Measurements from ENCODE around the gene NUCB1. TPM values are rescaled to one million over a fixed set of nuclear protein-coding genes. Genes with fewer than 3 reads are reported as not detected.
A peak's percentile ranks its signal among the peaks of the same experiment; 100 is the strongest.
"Not testable (repeated sequence)": the region's sequence is repeated elsewhere in the genome, so short reads cannot be mapped to it uniquely, and the experiment has no call there.

NUCB1 gene
- total RNA-seq: 42.6 TPM

DNA sequence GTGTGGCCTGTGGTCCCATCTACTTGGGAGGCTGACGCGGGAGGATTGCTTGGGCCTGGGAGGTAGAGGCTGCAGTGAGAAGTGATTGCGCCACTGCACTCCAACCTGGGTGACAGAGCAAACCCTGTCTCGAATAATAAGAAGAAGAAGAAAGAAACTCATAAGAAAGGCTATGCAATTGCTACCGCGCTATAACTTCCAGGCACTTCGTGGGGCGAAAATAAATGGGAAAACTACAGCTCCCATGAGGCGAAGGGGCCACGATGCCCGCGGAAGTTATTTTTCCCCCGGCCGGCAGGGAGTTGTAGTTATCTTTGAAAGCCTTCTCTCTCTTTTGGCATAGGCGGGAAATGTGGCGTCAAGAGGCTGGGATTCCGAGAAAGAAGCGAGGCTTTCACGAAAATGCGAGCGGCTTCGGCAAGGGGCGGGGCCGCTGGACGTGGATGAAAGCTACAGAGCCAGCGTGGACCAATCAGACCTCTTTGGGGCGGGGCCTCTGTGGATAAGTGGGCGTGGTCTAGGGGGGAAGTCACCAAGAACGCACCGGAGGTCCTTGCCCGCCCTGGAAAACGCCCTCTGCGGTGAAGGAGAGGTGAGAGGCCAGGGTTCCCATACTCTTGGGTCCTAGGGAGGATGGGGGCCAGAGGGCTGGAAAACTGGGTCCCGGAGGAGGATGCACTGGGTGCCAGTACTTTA, at the start of gene NUCB1:
Gene NUCB1, plus strand, starts transcription at position 532 of the 696 bp plus-strand sequence. CDS start 485 bp downstream, outside the sequence.
- DNase-seq: peak; percentile 98

DNA sequence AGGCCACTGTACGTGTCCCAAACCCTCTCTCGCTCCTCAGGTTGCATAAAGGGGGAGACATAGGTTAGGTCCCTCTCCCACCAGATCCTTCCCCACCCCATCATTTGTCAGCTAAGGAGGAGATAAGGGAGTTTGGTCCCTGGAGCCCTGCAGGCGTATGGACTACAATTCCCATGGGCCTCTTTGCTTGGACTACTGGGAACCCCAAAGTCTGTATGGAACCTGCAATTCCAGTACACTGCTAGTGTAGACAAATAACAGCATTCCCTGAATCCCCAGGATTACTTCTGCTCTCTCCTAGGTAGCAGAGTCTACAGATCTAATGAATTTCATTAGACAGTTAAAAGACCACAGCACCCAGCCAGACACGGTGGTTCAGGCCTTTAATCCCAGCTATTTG, 47.8 kb upstream of the NUCB1 start:
- no peak for DNase-seq

DNA sequence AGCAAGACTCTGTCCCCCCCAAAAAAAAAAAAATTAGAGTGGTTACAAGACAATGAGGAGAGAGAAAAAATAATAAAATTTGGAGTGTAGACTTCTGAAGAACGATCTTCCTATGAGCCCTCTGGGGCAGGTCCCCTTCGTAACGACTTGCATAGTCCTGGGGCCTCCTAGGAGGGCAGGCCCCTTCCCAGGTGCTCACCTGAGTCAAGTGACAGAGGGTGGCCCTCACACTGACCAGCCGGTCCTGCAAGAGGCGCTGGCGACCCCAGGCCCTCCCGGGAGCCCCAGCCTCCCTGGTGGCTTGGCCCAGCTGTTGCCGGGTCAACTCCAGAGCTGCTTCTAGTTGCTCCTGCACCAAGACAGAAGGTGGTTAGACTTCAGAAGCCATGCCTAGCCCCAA, 46.6 kb upstream of the NUCB1 start:
- no peak for DNase-seq

DNA sequence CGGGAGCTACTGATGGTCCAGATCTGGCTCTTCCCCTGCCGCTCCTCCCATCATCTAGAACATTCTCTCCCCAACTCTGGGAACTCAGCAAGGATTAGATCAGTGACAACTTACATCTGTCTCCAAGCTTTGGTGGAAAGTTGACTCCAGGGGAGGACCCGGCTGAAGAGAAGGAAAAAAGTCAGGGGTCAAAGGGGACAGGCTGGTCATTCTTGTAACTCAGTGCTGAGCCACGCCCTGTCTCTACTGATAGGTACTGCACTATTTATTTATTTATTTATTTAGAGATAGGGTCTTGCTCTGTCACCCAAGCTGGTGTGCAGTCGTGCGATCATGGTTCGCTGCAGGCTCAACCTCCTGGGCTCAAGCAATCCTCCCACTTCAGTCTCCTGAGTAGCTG, 46.0 kb upstream of the NUCB1 start:
- DNase-seq: no peak

DNA sequence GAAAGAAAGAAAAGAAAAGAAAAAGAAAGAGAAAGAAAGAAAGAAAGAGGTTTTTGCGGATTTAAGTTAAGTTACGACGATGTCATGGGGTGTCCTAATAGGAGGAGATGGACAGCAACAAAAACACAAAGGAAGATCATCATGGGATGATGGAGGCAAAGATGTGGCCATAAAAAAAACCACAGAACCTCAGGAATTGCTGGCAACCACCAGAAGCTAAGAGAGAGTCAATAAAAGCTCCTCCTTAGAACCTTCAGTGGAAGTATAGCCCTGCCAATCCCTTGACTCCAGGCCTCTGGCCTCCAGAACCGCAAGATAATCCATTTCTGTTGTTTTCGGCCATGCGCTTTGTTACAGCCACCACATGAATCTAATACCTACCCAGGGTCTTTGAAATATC, 43.2 kb upstream of the NUCB1 start:
- DNase-seq: no peak

DNA sequence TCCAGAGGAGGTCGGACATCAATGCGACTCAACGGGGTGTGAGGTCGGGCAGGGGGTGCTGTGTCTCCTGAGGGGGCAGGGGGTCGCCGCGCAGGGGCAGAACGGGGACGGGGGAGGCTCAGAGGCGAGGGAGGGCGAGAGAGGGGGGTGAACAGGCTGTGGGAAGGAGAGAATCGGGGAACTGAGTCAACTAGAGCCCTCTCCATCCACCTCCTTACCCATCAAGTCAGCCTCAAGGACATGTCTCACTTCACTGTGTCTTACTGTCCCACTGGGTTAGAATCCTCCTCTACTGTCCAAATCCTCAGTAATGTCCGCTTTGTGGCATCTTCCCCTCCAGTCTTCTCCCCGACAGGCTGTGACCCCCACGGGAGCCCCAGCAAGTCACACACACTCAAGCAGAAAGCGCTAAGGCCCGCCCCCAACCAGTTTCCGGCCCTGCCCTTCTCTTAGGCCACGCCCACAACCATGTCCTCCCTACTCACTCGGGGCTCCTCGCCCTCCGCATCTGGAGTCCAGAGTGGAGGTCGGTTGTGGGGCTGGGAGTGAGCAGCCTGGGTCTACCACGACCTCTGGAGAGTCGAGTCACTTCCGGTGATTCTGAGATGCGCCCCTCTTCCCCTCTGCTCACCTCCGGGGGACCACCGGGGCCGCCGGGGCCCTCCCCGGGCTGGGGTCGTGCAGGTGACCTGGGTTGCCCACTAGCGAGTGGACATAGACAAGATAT, 41.0 kb upstream of the NUCB1 start:
- DNase-seq: no peak

DNA sequence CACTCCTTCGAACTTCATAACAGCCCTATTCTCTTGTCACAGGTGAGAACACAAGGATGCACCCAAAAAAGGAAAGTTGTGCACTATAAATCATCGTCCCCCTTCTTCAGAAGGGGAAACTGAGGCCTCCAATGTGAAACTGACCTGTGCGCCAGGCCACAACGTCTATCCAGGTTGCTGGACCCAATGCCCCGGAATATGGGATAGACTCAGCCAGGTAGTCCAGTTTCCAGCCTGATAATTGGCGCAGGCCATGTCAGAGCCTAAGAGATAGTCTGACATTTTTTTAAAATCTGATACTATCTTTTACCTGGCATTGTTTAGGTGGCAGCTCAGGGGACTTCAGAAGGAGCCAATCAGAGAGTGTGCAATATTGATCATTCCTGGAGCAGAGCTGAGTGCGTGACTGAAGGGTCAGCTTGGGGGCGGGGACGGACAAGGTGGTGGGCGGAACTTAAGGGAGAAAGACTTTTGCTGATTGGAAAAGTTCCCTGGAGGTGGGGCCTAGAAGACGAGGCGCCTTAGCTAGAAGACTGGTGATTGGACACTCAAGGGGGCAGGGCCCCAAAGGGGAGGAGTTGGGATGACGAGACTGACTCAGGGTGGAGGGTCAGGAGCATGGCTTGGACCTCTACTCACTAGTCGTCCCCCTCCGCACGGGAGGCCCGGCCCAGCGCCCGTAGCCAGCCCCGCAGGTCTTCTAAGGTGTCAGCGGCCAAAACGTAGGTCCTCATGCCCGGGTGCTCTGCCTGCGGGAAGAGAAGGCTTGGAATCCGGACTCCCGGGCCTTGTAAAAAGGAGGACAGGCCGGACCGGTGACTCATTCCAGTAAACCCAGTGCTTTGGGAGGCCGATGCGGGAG, 40.2 kb upstream of the NUCB1 start:
- DNase-seq: no peak

DNA sequence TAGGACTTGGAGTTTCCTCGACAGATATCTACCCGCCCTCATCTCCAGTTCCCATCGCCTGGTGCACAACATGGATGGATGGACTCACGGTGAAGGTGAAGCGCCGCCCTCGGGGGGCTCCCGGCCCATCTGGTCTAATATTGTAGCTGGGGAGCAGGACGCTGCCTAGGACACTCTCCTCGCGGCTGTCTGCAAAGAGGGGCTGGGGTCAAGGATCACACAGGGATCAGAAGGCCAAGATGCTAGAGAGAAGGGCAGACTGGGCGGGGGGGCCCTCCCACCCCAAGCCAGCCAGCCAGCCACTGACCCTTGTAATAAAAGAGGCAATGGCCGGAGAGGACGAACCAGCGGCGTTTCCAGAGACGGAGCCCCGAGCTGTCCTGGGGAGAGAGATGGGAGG, 38.8 kb upstream of the NUCB1 start:
- no peak for DNase-seq

DNA sequence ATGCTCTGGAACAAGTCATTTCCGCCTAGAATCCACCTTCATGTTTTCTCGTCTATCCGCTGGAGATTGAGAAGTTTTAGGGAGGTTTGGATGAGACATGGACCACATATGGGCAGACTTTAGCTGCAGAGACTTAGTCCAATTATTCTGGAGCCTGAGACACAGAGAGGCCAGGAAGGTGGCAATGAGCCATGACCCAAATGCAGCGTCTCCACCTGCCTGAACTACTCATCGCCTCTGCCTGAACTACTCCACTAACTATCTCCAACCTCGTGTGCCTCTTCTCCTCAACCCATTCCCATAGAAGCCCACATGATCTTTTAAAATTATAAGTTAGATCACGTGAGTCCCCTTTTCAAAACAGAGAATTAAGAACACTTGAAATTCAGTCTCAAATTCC, 37.3 kb upstream of the NUCB1 start:
- DNase-seq: no peak

DNA sequence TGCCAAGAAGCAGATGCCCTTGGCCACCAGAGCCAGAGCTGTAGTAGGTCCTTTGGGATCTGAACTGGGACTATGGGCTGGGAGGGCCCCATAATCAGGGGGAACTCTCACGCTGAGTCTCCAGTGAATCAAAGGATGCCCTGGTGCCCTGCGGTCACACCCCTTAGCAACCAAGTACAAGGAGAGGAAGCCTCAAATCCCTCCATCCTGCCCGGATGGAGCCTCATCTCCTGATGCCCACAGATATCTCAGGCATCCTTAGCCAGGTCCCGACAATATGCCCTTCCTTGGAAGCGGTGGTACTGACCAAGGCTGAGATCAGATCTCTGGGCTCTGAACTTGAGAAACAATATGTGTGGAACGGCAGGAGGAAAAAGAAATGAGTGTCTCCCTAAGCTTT, 33.4 kb upstream of the NUCB1 start:
- no peak for DNase-seq

DNA sequence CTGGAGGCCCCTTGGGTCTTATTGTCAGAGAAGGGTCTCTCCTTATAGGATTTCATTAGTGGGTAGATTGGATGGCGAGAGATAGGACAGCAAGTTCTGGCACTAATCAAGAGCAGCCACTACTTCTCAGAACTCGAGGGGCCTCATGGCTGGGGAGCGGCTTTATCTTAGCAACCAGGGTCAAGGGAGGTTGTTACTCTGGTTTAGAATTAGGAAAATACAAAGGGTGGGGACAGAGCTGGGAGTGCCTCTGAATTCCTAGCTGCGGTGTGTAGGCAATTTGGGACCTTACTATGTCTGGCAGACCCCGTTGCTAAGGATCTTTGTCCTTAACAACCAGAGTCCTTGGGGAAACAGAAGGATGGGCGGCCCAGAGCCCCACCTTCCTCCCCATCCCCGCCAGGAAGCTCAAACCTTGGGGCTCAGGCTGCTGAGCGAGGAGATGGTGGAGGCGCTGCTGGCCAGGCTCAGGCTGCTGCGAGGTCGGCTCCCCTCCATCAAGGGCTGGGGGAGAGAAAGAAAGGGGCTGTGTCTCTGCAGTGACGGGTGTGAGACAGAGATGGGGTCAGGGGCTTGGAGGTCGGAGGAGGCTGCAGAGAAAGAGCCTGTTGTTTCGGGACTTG, 32.9 kb upstream of the NUCB1 start:
- no peak for DNase-seq

DNA sequence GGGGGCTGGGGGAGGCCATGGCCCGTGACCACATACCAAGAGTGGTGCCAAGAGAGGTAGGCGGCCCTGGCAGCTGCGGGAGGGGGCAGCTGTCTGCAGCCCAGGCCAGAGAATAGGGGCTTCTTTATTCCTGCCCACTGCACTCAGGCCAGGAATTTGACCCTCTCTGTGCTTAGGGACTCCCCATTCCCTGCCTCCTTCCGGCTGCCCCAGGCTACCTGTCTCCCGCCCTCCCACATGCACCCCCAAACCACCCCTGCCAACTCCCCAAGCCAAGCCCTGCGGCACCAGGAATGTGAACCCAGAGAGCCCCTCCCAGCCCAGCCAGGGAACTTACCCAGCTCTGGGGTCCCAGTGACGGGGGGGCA, 32.4 kb upstream of the NUCB1 start:
- no peak for DNase-seq

DNA sequence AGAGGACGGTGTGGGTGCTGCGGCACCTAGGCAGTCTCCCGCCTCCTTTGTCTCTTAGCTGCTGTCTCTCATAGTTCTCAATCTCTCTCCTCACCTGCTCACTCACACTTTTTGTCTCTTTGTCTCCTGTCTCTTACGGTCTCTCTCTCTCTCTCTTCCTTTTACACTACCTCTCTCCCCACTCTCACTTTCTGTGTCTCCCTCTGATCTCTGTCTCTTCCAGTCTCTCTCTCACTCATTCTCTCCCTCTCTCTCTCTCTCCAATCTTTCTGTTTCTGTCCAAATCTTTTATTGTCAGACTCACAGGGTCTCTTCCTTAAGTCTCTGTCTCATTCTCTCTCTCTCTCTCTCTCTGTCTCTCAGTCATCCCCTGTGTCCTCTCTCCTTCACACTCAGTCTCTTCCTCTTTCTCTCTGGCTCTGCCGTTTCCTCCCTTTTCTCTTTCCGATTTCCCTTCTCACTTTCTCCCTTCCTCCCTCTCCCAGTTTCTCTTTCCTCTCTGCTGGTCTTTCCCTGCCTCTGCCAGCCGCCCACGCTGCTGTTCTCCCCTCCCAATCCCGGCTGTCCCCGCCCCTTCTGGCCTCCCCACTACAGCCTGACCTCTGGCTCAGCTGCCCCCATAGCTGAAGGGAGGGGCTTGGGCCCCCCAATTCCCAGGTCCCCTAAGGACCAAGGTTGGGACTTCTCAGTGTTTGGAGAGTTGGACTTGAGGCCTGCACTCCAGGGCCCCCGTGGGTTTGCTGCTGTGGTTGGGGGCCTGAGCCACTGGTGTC, 31.8 kb upstream of the NUCB1 start, which contains the start of gene PLEKHA4:
Gene PLEKHA4, minus strand, starts transcription at position 504 of the 773 bp plus-strand sequence. CDS start 997 bp downstream, outside the sequence.
- DNase-seq: no peak

DNA sequence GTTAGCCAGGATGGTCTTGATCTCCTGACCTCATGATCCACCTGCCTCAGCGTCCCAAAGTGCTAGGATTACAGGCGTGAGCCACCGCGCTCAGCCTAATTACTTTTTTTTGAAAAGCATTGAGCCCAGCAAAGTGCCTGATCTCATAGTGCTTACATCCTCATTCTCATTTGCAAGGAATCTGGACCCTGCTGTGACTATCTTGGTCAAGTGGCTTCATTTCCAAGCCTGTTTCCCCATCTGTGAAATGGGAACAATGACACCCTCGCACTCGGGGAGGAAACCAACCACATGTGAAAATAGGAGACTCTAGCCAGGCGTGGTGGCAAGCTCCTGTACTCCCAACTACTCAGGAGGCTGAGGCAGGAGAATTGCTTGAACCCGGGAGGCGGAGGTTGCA, 30.1 kb upstream of the NUCB1 start:
- no peak for DNase-seq

DNA sequence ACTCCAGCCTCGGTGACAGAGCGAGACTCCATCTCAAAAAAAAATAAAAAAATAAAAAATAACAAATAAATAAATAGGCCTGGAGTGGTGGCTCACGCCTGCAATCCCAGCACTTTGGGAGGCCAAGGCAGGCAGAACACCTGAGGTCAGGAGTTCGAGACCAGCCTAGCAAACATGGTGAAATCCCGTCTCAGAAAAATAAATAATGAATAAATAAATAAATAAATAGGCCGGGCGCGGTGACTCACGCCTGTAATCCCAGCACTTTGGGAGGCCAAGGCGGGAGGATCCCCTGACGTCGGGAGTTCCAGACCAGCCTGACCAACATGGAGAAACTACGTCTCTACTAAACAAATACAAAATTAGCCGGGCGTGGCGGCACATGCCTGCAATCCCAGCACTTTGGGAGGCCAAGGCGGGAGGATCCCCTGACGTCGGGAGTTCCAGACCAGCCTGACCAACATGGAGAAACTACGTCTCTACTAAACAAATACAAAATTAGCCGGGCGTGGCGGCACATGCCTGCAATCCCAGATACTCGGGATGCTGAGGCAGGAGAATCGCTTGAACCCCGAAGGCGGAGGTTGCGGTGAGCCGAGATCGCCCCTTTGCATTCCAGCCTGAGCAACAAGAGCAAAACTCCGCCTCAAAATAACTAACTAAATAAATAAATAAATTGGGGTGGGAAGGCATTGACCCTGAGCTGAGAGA, 28.5 kb upstream of the NUCB1 start:
- not testable (repeated sequence) for DNase-seq

DNA sequence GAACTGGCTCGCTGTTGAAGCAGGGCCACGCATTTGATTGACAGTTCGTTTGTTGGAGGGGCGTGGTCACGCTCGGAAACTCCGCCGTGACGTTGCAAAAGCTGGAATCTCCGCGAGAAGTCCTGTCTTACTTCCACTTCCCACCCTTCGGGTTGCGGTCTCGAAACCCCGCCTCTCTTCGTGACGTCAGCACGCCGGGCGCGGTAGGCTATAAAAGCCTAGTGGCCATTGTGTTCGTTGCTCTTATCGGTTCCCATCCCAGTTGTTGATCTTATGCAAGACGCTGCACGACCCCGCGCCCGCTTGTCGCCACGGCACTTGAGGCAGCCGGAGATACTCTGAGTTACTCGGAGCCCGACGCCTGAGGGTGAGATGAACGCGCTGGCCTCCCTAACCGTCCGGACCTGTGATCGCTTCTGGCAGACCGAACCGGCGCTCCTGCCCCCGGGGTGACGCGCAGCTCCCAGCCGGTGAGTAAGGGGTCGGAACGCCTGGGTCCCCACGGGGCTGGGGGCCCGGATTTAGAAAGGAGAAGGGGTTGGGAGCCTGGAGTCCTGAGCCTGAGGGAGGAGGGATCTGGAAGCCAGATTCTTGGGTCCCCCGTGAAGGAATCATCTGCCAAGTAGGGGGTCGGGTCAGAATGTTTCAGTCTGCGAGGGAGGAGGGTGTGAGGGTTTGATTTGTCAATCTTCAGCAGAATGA, 27.8 kb upstream of the NUCB1 start, which contains the start of gene PPP1R15A:
Gene PPP1R15A, plus strand, starts transcription at position 240 of the 702 bp plus-strand sequence. CDS start 813 bp downstream, outside the sequence.
- DNase-seq: peak; percentile 93

DNA sequence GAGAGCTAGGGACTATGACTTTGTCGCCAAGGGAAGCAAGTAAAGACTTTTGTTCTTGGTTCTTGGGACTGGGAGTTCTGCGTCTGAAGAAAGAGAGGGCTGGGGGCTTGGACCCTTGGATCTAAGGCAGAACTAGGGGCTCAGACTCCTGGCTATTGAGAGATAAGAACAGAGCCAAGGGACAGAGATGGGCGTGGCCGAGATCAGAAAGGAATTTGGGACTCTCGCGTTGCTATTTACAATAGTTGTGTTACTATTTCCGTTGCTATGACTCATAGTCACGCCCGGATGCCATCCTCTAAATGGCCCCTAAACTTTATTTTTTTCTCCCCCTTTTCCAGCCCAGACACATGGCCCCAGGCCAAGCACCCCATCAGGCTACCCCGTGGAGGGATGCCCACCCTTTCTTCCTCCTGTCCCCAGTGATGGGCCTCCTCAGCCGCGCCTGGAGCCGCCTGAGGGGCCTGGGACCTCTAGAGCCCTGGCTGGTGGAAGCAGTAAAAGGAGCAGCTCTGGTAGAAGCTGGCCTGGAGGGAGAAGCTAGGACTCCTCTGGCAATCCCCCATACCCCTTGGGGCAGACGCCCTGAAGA, 27.1 kb upstream of the NUCB1 start:
- DNase-seq: peak; percentile 26

DNA sequence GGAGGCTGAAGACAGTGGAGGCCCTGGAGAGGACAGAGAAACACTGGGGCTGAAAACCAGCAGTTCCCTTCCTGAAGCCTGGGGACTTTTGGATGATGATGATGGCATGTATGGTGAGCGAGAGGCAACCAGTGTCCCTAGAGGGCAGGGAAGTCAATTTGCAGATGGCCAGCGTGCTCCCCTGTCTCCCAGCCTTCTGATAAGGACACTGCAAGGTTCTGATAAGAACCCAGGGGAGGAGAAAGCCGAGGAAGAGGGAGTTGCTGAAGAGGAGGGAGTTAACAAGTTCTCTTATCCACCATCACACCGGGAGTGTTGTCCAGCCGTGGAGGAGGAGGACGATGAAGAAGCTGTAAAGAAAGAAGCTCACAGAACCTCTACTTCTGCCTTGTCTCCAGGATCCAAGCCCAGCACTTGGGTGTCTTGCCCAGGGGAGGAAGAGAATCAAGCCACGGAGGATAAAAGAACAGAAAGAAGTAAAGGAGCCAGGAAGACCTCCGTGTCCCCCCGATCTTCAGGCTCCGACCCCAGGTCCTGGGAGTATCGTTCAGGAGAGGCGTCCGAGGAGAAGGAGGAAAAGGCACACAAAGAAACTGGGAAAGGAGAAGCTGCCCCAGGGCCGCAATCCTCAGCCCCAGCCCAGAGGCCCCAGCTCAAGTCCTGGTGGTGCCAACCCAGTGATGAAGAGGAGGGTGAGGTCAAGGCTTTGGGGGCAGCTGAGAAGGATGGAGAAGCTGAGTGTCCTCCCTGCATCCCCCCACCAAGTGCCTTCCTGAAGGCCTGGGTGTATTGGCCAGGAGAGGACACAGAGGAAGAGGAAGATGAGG, 26.4 kb upstream of the NUCB1 start:
- DNase-seq: no peak

Measured in occipital lobe (tissue), 2 donors.